ENCODE measurements around the gene VSIG10L2.
"Not testable (repeated sequence)": the region's sequence is repeated elsewhere in the genome, so short reads cannot be mapped to it uniquely, and the experiment has no call there.

VSIG10L2 gene

GRCh38 chr11:125945797-125946520, at the start of gene VSIG10L2:
VSIG10L2 (plus strand) TSS chr11:125946044; CDS start chr11:125946056, 12 bp downstream.
- no peak for FAIRE-seq

- no peak for FAIRE-seq
Measured at GRCh38 chr11:125901872-125902271, 44.0 kb upstream of the VSIG10L2 start.

GRCh38 chr11:125902277-125902926, 43.4 kb upstream of the VSIG10L2 start:
- no peak for FAIRE-seq

GRCh38 chr11:125902927-125903710, 42.7 kb upstream of the VSIG10L2 start, which contains the start of gene PUS3:
PUS3 (minus strand) TSS chr11:125903206; CDS start chr11:125896284, 6,922 bp downstream.
- no peak for FAIRE-seq

GRCh38 chr11:125903711-125904659, 41.9 kb upstream of the VSIG10L2 start, which contains the start of gene DDX25:
DDX25 (plus strand) TSS chr11:125904508; CDS start chr11:125904518, 10 bp downstream.
- FAIRE-seq, result no peak

- FAIRE-seq, result no peak
Measured at GRCh38 chr11:125904678-125905077, 41.2 kb upstream of the VSIG10L2 start.

GRCh38 chr11:125910226-125910849, 35.5 kb upstream of the VSIG10L2 start:
- no peak for FAIRE-seq

- not testable (repeated sequence) for FAIRE-seq
Measured at GRCh38 chr11:125914601-125915000, 31.2 kb upstream of the VSIG10L2 start.

GRCh38 chr11:125916683-125917347, 29.0 kb upstream of the VSIG10L2 start:
- no peak for FAIRE-seq

GRCh38 chr11:125918140-125918840, 27.6 kb upstream of the VSIG10L2 start:
- no peak for FAIRE-seq

GRCh38 chr11:125921042-125921441, 24.8 kb upstream of the VSIG10L2 start:
- no peak for FAIRE-seq

- FAIRE-seq, result no peak
Measured at GRCh38 chr11:125922156-125922555, 23.7 kb upstream of the VSIG10L2 start.

- FAIRE-seq, result no peak
Measured at GRCh38 chr11:125923012-125923579, 22.7 kb upstream of the VSIG10L2 start.

- FAIRE-seq, result no peak
Measured at GRCh38 chr11:125923633-125924032, 22.2 kb upstream of the VSIG10L2 start.

GRCh38 chr11:125924384-125925007, 21.3 kb upstream of the VSIG10L2 start:
- FAIRE-seq, result no peak

GRCh38 chr11:125925247-125925740, 20.6 kb upstream of the VSIG10L2 start:
- no peak for FAIRE-seq

- FAIRE-seq, result no peak
Measured at GRCh38 chr11:125925804-125926203, 20.0 kb upstream of the VSIG10L2 start.

- no peak for FAIRE-seq
Measured at GRCh38 chr11:125926682-125927081, 19.2 kb upstream of the VSIG10L2 start.

GRCh38 chr11:125929445-125930075, 16.3 kb upstream of the VSIG10L2 start:
- no peak for FAIRE-seq
